HG02884 (cell line): ENCODE data around the gene C15orf62.

ENCODE experiments used
- ATAC-seq: cut with Tn5 transposase; IDR thresholded peaks from one replicate; pipeline ENCODE4 v1.9.1; 2021; ENCODE audit warnings: mild to moderate bottlenecking, moderate library complexity; ENCODE audit not compliant: unreplicated experiment

Gene C15orf62

DNA sequence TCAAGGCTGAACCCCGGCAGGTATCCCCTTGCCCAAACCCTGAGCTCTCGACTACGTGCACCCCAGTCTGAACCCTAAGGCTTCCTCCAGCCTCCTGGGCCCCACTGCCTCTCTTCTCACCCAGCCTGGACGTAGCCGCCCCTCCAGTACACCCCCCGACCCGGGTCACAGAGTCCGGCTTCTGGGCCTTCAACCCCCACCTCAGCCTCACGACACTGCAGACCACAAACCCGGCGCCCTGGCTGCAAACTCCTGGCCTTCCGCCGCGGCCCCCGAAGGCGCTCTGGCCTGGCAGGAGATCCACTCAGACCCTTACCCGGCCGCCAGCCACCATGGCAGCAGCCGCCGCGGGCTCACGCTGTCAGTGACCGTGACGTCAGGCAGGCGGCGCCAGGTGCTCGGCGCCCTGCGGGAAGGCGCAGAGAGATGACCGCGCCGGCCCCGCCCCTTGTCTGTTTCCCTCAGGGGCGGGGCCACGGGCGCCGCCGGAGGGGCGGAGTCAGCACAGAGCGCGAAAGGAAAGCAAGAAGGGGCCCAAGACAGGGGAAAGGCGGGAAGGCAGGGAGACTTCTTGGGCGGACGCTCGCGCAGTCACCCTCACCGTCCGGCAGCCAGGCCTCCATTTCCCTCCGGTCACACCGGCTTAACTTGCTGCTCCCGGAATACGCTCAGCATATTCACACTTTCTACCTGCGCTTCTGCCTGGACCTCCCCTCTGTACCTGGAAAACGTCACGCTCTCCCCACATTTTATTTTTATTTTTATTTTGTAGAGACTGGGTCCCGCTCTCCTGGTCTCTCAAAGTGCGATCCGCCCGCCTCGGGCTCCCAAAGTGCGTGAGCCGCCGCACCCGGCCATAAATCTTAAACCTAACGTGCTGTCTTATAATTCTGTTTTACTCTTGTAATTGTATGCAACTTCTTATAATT lies 14.6 kb upstream of the C15orf62 start, which contains the start of gene RMDN3:
Gene RMDN3, minus strand, starts transcription at position 372 of the 929 bp plus-strand sequence. CDS start 471 bp downstream, outside the sequence.
- peak; percentile 77 for ATAC-seq

DNA sequence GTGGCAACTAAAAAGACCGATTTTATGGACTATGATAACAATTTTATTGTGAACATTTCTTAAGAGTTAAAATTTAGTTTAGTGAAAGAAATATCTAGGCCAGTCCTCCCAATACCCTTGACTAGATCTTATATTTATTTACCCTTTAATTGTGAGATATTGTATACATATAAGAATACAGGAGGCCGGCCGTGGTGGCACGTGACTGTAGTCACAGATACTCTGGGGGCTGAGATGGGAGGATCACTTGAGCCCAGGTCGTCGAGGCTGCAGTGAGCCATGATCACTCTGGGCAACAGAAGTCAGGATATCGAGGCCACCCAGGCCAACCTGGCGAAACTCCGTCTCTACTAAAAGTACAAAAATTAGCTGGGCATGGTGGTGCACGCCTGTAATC lies 14.0 kb upstream of the C15orf62 start:
- ATAC-seq, result no peak

DNA sequence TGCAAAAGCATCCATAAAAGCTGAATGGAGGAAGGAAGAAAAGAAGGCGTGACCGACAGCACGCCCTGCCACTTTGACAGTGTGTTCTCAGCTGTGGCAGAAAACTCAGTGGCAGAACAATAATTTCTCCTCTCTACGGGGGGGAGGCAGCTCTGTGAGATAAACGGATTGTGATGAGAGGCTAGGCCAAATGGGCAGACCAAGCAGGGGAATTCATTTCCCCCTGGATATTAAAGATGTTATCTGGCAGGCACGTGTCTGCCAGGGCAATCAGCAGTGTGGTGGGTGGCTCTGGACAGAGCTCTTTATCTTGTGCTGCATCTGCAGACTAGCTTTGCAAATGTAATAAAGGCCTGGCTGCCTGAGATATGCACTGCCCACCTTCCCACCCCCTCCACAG lies 12.8 kb upstream of the C15orf62 start:
- ATAC-seq, result no peak

DNA sequence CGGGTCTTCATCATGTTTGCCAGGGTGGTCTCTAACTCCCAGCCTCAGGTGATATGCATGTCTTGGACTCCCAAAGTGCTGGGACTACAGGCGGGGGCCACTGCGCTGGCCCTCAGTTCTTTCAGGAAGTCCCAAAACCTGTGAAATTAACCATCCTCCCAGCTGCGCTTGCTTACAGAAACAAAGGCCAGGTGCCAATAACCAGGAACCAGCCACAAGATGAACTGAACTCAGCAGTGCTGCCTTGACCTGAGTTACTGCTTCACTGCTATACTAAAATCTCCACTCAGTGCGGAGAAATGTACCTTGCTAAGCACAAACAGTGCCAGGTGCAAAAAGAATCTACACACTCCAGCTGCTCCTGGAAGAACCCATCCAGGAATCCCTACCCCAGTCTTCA lies 9.8 kb upstream of the C15orf62 start:
- no peak for ATAC-seq

DNA sequence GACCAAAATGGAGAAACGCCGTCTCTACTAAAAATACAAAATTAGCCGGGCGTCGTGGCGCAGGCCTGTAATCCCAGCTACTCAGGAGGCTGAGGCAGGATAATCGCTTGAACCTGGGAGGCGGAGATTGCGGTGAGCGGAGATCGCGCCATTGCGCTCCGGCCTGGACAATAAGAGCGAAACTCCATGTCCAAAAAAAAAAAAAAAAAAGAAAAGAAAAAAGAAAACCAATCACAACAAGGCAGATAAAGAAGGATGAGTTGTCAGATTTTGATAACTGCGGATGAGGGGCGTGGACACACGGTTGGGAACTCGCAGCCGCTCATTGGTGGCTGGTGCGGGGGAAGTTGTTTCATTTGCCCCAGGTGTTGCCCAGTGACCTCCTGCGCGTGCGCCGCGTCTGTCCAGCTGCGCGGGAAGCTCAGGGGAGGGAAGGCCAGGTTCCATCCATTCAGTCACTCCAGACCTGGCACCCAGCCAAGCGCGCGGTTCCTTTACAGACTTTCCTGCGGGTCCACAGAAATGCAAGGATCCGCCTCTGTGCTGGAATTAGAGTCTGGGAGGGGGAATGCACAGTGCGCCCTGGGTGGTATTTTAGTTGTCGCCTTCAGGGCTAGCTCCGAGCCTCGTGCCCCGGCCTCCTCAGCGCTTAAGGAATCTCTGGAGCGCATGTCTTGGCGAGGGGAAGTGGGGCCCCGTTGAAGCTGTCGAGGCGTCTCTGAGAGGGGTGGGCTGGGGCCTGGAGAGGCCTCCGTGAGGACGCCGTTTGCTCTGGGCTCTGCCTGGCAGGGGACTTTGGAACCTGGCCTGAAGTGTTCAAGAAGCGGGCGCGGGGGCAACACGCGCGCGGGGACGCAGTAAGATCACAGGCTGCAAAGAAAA lies 6.6 kb upstream of the C15orf62 start:
- peak; percentile 9 for ATAC-seq

DNA sequence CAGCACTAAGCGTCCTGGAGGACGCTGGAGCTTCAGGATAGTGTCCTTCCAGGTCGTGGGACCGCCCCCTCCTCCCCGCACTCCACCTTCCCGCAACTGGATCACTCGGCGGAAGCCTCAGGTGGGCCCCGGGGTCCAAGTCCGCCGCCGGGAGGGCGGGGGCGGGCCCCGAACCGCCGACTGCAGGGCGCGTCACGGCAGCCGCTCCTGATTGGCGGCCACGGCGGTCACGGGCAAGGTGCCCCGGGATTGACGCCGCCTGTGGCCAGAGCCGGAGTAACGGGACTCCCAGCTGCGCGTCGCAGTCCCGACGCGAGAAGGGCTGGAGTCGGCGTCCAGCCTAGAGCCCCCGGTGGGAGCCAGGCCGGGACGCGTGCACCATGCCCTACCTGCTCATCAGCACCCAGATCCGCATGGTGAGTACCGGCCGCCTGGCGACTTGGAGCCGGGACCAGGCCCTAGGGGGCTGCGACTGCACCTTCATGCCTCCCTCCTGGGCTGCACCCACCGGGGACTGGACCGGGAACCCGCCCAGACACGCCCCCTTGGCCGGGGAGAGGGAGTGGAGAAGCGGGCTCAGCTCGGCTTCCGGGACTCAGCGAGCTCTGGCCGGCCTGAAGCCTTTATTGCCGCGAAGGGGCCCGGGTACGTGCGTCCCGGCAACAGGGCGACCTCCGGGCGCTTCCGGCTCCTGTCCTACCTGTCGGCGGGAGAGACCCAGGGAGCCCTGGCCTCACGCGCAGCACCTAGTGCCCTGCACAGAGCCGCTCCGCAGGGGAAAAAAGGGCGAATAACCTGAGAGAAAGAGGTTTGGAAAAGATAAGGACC lies 5.8 kb upstream of the C15orf62 start, which contains the start of gene GCHFR:
Gene GCHFR, plus strand, starts transcription at position 268 of the 828 bp plus-strand sequence. Its CDS starts 113 bp downstream, at position 381.
- peak; percentile 67 for ATAC-seq

DNA sequence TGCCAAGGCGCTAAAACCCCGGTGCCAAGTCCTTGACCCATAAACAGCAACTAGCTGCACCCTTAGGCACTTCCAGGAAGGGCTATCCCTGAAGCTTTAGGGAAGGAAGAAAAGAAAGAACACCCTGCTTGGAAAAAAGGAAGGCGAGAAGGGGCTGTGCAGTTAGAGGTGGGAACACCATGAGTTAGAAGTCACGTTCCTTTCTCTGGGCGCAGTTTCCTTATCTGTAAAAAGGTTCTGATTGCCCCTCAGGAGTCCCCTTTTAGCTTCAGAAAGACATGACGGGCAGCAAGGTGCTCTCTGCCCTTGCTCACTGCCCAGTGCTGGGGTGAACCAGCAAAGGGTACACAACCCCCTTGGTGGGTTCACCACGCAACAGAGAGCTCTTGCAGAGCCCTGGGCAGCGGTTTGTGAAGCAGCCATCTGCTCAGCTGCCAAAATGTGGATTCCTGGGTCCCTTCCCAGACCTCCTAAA lies 5.1 kb upstream of the C15orf62 start:
- no peak for ATAC-seq

DNA sequence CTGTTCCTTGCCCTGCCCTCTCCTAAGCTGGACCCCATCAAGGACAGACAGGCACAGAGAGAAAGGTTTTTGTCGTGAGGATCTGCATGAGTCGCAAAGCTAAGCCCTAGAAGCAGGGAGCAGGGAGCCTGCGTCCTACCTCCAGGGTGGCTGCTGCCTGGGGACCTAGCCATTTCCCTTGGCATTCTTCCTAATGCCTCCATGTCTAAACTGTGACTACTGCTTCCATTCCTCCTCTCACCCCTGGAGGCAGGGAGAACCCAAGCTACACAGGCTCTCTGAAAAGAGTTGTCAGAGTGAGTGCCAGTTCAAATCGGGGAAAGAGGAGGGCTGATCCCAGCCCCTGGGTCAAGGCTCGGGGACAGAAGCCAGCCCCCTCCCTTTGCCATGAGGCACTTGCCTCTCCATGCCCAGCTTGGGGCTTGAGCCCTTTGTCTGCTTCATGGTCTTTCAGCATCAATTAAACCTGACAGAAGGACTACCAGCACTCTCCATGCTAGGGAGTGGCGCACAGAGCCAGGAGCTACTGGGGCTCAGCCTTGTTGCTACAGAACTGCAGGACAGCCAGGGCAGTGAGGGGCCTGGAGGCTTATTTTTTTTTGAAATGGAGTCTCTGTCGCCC lies 3.5 kb upstream of the C15orf62 start:
- no peak for ATAC-seq

DNA sequence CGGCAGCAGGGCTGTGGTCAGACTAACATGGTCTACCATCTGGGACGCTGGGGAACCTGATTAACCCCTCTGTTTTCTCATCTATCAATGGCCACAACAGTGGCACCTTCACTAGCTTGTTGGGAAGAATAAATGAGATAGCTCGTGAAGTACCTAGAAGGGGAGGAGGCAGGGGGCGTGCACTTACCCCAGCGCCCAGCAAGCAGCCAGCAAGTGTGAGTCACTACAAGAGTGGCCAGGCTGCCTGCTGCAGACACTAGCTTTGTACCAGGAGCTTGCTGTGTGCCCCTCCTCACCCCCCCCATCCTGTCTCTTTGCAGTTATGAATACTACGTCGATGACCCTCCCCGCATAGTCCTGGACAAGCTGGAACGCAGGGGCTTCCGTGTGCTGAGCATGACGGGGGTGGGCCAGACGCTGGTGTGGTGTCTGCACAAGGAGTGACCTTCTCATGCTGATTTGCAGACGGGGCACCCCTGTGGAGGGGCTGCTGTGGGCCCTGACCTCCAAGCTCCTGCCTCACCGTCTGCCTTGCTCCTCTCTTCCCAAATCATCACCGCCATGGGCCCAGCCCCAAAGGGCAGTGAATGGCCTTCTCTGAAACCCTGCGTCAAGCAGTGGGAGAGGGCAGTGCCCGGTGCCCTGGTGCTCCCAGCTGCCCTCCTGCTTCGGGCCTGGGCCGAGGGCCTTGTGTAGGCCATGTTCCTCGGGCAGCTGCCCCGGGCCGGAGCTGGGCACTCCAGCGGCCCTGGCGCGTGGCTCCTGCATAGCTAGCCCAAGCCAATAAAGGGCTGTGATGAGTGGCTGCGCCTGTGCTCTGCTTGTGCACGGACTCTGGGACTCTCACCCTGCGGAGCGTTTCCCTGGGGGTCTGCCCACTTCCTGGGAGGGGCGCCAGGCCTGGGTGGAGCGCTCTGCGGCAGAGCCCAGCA lies 2.6 kb upstream of the C15orf62 start:
- no peak for ATAC-seq

DNA sequence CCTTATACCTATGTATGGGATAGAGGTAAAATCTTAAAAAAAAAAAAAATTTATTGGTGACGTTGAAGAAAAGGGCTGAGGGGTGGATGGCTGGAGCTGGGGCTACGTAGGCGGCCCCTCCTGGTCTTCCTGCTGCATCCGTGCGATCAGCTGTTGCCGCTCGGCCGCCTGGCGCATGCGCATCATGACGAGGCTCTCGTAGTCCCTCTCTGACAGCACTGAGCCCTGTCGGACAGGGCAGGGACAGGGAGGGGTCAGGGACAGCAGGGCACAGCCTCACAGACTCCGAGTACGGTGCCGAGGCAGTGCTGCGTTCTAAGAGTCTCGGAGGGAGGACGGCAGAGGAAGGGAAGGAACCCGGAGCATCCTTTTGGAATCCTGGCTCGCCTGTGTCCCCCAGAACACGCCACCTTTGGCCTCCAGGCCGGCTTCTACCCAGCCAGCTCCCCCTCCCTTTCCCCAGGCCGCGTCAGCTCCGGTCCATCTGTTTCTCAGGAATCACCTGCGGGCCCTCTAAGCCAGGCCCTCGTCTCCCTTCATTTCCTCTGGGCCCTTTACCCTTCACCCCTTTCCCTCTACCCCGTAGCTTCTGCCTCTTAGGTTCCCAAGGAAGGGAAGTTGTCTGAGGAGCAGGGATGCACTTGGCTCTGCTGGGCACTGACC lies 1.8 kb upstream of the C15orf62 start:
- no peak for ATAC-seq

DNA sequence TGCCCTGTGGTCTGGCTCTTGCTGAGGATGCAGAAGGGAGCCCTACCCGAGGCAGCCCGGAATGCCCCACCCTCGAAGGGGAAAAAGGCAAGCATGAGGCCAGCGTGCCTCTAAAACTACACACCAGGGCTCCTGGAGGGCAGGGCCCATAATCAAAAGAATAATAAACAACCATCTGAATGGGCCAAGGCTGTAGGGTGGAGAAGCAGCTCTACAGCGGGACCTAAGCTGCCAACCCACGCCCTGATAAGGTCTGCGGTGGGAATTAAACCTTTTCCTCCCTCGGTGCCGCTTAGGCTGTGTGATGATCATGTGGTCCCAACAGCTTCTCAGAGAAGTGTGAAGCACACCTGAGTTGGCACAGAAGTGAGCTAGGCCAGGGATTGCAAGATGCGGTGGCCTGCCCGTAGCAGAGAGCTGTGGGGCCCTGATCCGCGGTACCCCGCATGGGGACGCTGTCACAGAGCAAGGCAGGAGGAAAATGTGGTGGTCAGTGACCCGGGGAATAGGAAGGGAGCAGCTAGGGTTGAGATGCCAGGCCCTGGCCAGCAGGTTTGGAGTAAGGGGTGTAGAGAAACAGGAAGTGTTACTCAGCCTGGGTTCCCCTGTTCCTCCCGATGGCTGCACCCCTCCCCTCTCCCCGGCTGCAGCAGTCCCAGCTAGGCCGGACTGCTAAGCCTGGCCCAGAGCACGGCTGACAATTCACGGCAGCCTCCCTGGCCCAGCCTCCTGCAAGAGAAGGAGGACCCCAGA lies 1.1 kb upstream of the C15orf62 start:
- ATAC-seq, result no peak

DNA sequence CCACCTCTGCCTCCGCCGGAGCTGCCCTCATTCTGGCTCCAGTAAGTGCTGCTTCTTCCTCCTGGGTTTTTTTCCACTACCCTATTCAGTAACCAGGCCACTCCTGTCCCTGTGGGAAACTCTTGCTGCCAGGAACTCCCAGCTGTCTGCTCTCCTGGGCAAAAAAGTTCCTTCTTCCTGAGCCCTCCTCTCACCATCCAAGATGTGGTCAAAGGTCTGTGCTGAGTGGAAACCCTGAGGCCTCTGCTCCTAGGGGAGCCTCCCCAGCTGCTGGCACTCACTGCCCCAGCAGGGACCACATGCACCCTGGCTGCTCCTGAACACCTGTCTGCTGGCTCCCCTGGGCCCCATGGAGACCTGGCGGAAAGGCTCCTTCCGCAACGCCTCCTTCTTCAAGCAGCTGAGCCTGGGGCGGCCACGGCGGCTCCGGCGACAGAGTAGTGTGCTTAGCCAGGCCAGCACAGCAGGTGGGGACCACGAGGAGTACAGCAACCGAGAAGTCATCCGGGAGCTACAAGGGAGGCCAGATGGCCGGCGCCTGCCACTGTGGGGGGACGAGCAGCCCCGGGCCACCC lies 454 bp downstream of the C15orf62 start:
- ATAC-seq, result no peak

DNA sequence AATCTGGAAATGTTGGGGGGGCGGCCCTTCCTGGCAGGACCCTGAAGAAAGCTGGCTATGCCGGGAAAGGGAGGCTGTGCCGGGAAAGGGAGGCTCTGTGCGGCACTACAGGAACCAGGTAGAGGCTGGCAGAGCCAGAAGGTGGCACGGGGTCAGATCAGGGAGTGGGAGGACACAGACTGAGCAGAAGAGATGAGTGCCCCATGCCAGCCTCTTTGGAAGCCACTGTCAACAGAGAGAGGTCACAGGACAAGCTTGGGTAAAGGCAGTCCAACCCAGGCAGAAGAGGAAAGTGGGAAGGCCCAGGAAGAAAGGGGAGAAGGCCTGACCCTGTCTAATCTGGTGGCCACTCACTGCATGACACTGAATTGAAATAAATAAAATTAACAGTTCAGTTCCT lies 1.5 kb downstream of the C15orf62 start:
- ATAC-seq, result no peak

DNA sequence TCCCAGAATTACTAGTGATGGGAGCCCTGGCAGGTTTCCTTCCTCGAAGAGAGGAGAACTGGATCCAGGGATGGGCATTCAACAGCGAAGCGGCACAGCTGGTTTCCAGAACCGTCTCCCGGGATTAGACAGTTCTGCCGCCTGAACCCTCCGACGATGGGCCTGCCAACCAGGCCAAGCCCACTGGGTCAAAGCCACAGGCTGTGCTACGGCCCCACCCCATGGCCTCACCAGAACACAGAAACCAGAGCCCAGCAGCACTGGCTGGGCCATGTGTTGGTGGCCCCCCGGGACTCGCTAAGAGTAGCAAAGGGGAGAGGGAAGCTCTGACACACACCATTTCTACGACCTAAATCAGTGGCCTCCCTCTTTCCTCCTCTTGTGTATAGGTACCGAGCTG lies 2.2 kb downstream of the C15orf62 start:
- no peak for ATAC-seq

DNA sequence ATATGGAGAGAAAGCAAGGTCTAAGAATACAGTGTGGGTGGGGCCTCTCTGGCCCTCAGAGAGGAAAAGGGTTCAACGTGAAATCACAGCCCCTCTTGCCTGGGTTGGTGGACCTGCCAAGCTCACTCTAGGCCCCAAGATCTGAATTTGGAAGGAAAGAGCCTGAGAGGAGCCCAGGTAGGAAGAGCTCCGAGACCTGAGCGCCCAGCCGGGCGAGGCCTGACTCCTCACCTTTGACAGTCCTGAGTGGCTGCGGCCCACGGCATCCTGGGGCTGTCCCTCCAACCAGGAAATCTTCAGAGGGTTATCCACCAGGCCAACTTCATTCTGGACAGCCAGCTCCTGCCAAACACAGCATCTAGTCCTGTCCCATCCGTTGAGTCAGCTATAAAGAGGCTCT lies 3.7 kb downstream of the C15orf62 start:
- no peak for ATAC-seq

DNA sequence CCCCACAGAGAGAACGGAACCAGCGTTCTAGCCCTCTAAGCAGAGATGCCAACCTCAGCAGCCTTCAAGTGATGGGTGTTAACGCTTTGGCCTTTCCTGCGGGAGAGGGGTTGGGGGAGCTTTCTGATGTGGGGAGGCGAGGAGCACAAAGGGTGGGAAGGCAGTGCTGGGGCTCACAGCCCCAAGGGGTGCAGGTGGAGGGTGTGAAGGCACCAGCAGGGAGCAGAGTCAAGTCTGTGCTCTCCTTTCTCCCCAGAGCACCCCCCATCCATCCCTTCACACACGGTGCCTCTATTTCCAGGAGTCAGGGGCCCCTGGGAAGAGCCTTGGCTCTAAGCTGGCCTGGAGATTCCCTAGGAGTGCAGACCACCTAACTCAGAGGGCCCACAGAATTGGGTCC lies 4.1 kb downstream of the C15orf62 start:
- no peak for ATAC-seq

DNA sequence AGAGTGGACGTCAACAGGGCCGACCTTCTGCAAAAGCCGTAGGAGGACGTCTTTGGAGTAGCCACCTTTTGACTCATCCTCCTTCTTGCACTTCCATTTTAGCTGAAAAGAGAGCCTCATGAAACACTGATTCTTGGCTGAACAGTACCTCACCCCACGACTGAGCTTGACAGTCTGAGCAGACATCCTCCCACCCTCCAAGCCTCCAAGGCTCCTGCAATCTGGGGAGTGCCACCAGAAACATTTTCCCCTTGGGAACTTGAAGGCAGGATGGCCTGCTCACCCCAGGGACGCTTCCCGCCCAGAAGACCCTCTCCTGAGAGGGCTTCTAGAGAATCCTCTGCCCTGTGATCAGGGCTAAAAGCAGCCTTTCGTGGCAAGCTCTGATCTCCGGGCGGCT lies 5.2 kb downstream of the C15orf62 start:
- ATAC-seq, result no peak
